Neural cell (in vitro differentiated cells): Measurements from ENCODE around the gene CNOT6. TPM values are rescaled to one million over a fixed set of nuclear protein-coding genes. Genes with fewer than 3 reads are reported as not detected.

Experiments
- H2AFZ ChIP-seq: fragments of 200-600, 300-800 bp; sonication (generic), shearing (Covaris generic); 2 replicates; pipeline ENCODE4 v1.6.0; 2014; ENCODE audit warnings: low read depth, mild to moderate bottlenecking, antibody characterized with exemption, low read length, moderate library complexity
- H3F3A ChIP-seq: fragments of 200-600 bp; shearing (Covaris generic); 2 replicates; pipeline ENCODE4 v1.6.1; 2016; ENCODE audit warnings: mild to moderate bottlenecking, moderate library complexity, mixed read lengths, antibody characterized with exemption, low read length; ENCODE audit not compliant: insufficient read depth, poor library complexity, severe bottlenecking
- H3K27ac ChIP-seq: fragments of 200-600, 300-800 bp; sonication (generic), shearing (Covaris generic); 2 replicates; pipeline ENCODE4 v1.5.1; 2014; ENCODE audit warnings: mild to moderate bottlenecking, low read length, moderate library complexity
- H3K27me3 ChIP-seq: fragments of 300-800, 200-600 bp; sonication (generic), shearing (Covaris generic); 2 replicates; pipeline ENCODE4 v1.6.0; 2014; ENCODE audit warnings: mild to moderate bottlenecking, low read depth, low read length, moderate library complexity; ENCODE audit not compliant: insufficient read depth
- H3K36me3 ChIP-seq: fragments of 300-800, 200-600 bp; sonication (generic), shearing (Covaris generic); 2 replicates; pipeline ENCODE4 v1.5.1; 2014; ENCODE audit warnings: mild to moderate bottlenecking, antibody characterized with exemption, low read length, moderate library complexity; ENCODE audit not compliant: insufficient read depth
- H3K4me2 ChIP-seq: fragments of 300-800, 200-600 bp; sonication (generic), shearing (Covaris generic); 2 replicates; pipeline ENCODE4 v1.6.0; 2014; ENCODE audit warnings: mild to moderate bottlenecking, low read length
- H3K4me3 ChIP-seq: fragments of 300-800, 200-600 bp; sonication (generic), shearing (Covaris generic); 2 replicates; pipeline ENCODE4 v1.5.1; 2014; ENCODE audit warnings: mild to moderate bottlenecking, low read length, moderate library complexity
- H3K79me2 ChIP-seq: fragments of 200-600 bp; shearing (Covaris generic); replicated peaks from 2 replicates; pipeline ENCODE4 v1.6.0; 2014; ENCODE audit warnings: mild to moderate bottlenecking, low read length, moderate library complexity; ENCODE audit not compliant: insufficient read depth
- H3K9ac ChIP-seq: fragments of 300-800, 200-600 bp; sonication (generic), shearing (Covaris generic); 2 replicates; pipeline ENCODE4 v1.6.1; 2016; ENCODE audit warnings: mild to moderate bottlenecking, low read length, mixed read lengths
- H3K9me2 ChIP-seq: fragments of 200-600 bp; shearing (Covaris generic); 2 replicates; pipeline ENCODE4 v1.6.1; 2016; ENCODE audit warnings: mild to moderate bottlenecking, low read length, mixed read lengths; ENCODE audit not compliant: insufficient read depth
- H3K9me3 ChIP-seq: fragments of 200-600, 300-800 bp; sonication (generic), shearing (Covaris generic); 2 replicates; pipeline ENCODE4 v1.6.1; 2016; ENCODE audit warnings: mild to moderate bottlenecking, mixed run types, low read length, moderate library complexity, mixed read lengths
- H4K20me1 ChIP-seq: fragments of 200-600 bp; shearing (Covaris generic); 2 replicates; pipeline ENCODE4 v1.6.1; 2016; ENCODE audit warnings: mild to moderate bottlenecking, mixed run types; ENCODE audit not compliant: insufficient read depth
- CTCF ChIP-seq: fragments of 450-650 bp; IDR thresholded peaks from 2 replicates; pipeline ENCODE4 v1.5.1; 2014; ENCODE audit warnings: antibody characterized with exemption, mild to moderate bottlenecking, moderate library complexity; ENCODE audit not compliant: poor library complexity, severe bottlenecking
- EP300 ChIP-seq: fragments of 450-650 bp; conservative IDR thresholded peaks from 2 replicates; pipeline ENCODE4 v1.6.1; 2014; ENCODE audit warnings: antibody characterized with exemption, mild to moderate bottlenecking, moderate library complexity; ENCODE audit not compliant: poor library complexity, severe bottlenecking
- EZH2 ChIP-seq: fragments of 200-600, 300-800 bp; shearing (Covaris generic), sonication (generic); IDR thresholded peaks from 2 replicates; pipeline ENCODE4 v1.6.1; 2014; ENCODE audit warnings: antibody characterized with exemption, low read length, borderline replicate concordance, mild to moderate bottlenecking; ENCODE audit not compliant: insufficient read depth, poor library complexity, severe bottlenecking
- MXI1 ChIP-seq: fragments of 450-650 bp; conservative IDR thresholded peaks from 2 replicates; pipeline ENCODE4 v1.6.1; 2014; ENCODE audit warnings: antibody characterized with exemption, mild to moderate bottlenecking; ENCODE audit not compliant: poor library complexity, severe bottlenecking
- POLR2AphosphoS5 ChIP-seq: IDR thresholded peaks from 2 replicates; pipeline ENCODE4 v1.6.1; 2012
- RAD21 ChIP-seq: fragments of 450-650 bp; conservative IDR thresholded peaks from 2 replicates; pipeline ENCODE4 v1.6.1; 2014; ENCODE audit warnings: antibody characterized with exemption, mild to moderate bottlenecking, moderate library complexity
- REST ChIP-seq: IDR thresholded peaks from 2 replicates; pipeline ENCODE4 v1.6.1; 2012; ENCODE audit warnings: borderline replicate concordance
- SMC3 ChIP-seq: fragments of 450-650 bp; conservative IDR thresholded peaks from 2 replicates; pipeline ENCODE4 v1.6.1; 2014; ENCODE audit warnings: antibody characterized with exemption, mild to moderate bottlenecking, moderate library complexity; ENCODE audit not compliant: poor library complexity
- TAF1 ChIP-seq: IDR thresholded peaks from 2 replicates; pipeline ENCODE4 v1.6.1; 2012; ENCODE audit warnings: low read depth
- polyA plus RNA-seq: library from polyadenylated mRNA; depleted of rRNA; stranded (reverse); fragments of >200 nt; gene quantifications from 2 replicates; pipeline ENCODE4 v1.2.3, GENCODE V29; 2014

The CNOT6 gene
- polyA plus RNA-seq, 1 donor from 2014 or later: 43.0 TPM

- H3K79me2 ChIP-seq: no peaks in the 10 kb centered on the region
- no peak for TF ChIP-seq REST
- TF ChIP-seq EP300: no peak
- no peak for TF ChIP-seq SMC3
- no peak for TF ChIP-seq CTCF
- no peak for TF ChIP-seq TAF1
- TF ChIP-seq EZH2: no peak
- no peak for TF ChIP-seq RAD21
- TF ChIP-seq POLR2AphosphoS5: no peak
- TF ChIP-seq MXI1: no peak
- H2AFZ ChIP-seq: no peak overlapping the region
- no peak overlapping the region for H3K9ac ChIP-seq
- no peak overlapping the region for H3K4me3 ChIP-seq
- H3K27me3 ChIP-seq: no peaks in the 10 kb centered on the region
- H4K20me1 ChIP-seq: no peaks in the 10 kb centered on the region
- no peak overlapping the region for H3K27ac ChIP-seq
- H3K36me3 ChIP-seq: no peaks in the 10 kb centered on the region
- no peaks in the 10 kb centered on the region for H3K9me2 ChIP-seq
- H3F3A ChIP-seq: no peaks in the 10 kb centered on the region
- H3K9me3 ChIP-seq: no peaks in the 10 kb centered on the region
- no peak overlapping the region for H3K4me2 ChIP-seq
Observed at GRCh38 chr5:180599590-180599914, 105.4 kb downstream of the CNOT6 start.

- no peak overlapping the region for H3K9ac ChIP-seq
- H3K9me3 ChIP-seq: no peaks in the 10 kb centered on the region
- H3K36me3 ChIP-seq: no peaks in the 10 kb centered on the region
- H4K20me1 ChIP-seq: no peaks in the 10 kb centered on the region
- no peaks in the 10 kb centered on the region for H3K79me2 ChIP-seq
- no peaks in the 10 kb centered on the region for H3K27me3 ChIP-seq
- no peaks in the 10 kb centered on the region for H3F3A ChIP-seq
- no peak overlapping the region for H3K4me2 ChIP-seq
- no peak overlapping the region for H3K27ac ChIP-seq
- TF ChIP-seq MXI1: no peak
- TF ChIP-seq REST: no peak
- TF ChIP-seq SMC3: no peak
- no peak for TF ChIP-seq RAD21
- TF ChIP-seq EZH2: no peak
- H2AFZ ChIP-seq: no peak overlapping the region
- no peaks in the 10 kb centered on the region for H3K9me2 ChIP-seq
- H3K4me3 ChIP-seq: no peak overlapping the region
Observed at GRCh38 chr5:180599981-180600553, 105.9 kb downstream of the CNOT6 start.
